SK-N-MC (cell line): ENCODE data around the gene ARMH3.

Experiments
- DNase-seq: peaks from one replicate; pipeline ENCODE4 v3.0.0-alpha.2; 2011; ENCODE audit warnings: low read depth, low spot score
- H3K27ac ChIP-seq: fragments of 200-600 bp; sonication (generic); 2 replicates; pipeline ENCODE4 v1.5.1; 2016; ENCODE audit warnings: mixed run types
- H3K36me3 ChIP-seq: fragments of 200-600 bp; sonication (generic); 2 replicates; pipeline ENCODE4 v1.6.1; 2017; ENCODE audit warnings: antibody characterized with exemption, low read length, mixed read lengths; ENCODE audit not compliant: insufficient read depth
- H3K4me3 ChIP-seq: fragments of 200-600 bp; sonication (generic); 2 replicates; pipeline ENCODE4 v1.5.1; 2016
- H3K9ac ChIP-seq: fragments of 200-600 bp; sonication (generic); 2 replicates; pipeline ENCODE4 v1.8.0; 2017; ENCODE audit warnings: mixed run types, mixed read lengths; ENCODE audit not compliant: insufficient read length
- H3K9me3 ChIP-seq: fragments of 200-600 bp; sonication (generic); 2 replicates; pipeline ENCODE4 v1.6.1; 2017; ENCODE audit warnings: low read depth, mild to moderate bottlenecking, antibody characterized with exemption, low read length, moderate library complexity, mixed read lengths
- EZH2 ChIP-seq: fragments of 200-600 bp; sonication (generic); IDR thresholded peaks from one replicate; pipeline ENCODE4 v1.6.1; 2017; ENCODE audit warnings: antibody characterized with exemption
- FOXP2 ChIP-seq: optimal IDR thresholded peaks from 2 replicates; pipeline ENCODE3; 2011; ENCODE audit warnings: mild to moderate bottlenecking, moderate library complexity; ENCODE audit not compliant: insufficient read depth; ENCODE audit errors: extremely low read length, control extremely low read depth
- POLR2AphosphoS5 ChIP-seq: IDR thresholded peaks from 2 replicates; pipeline ENCODE4 v1.6.1; 2012; ENCODE audit warnings: mild to moderate bottlenecking, low read depth, low read length, borderline replicate concordance

Gene ARMH3

GRCh38 chr10:101941871-101942270 lies 114.1 kb downstream of the ARMH3 start:
- DNase-seq: no peak
- no peaks in the 10 kb centered on the region for H3K9me3 ChIP-seq
- no peaks in the 10 kb centered on the region for H3K36me3 ChIP-seq
- TF ChIP-seq POLR2AphosphoS5 (no peak), FOXP2 (no peak), EZH2 (no peak)
- H3K9ac ChIP-seq: no peak overlapping the region
- no peak overlapping the region for H3K27ac ChIP-seq
- no peak overlapping the region for H3K4me3 ChIP-seq

- H3K9me3 ChIP-seq: no peaks in the 10 kb centered on the region
- no peak overlapping the region for H3K27ac ChIP-seq
- H3K36me3 ChIP-seq: no peaks in the 10 kb centered on the region
- no peak overlapping the region for H3K9ac ChIP-seq
- H3K4me3 ChIP-seq: no peak overlapping the region
- TF ChIP-seq EZH2 (no peak), POLR2AphosphoS5 (no peak)
- no peak for DNase-seq
Observed at GRCh38 chr10:101940916-101941315, 115.1 kb downstream of the ARMH3 start.

GRCh38 chr10:101939729-101940128 lies 116.2 kb downstream of the ARMH3 start:
- no peak for TF ChIP-seq EZH2
- TF ChIP-seq POLR2AphosphoS5: no peak
- TF ChIP-seq FOXP2: no peak
- H3K4me3 ChIP-seq: no peak overlapping the region
- no peaks in the 10 kb centered on the region for H3K9me3 ChIP-seq
- no peaks in the 10 kb centered on the region for H3K36me3 ChIP-seq
- no peak for DNase-seq
- H3K27ac ChIP-seq: no peak overlapping the region
- H3K9ac ChIP-seq: no peak overlapping the region

GRCh38 chr10:101939008-101939648 lies 116.8 kb downstream of the ARMH3 start:
- Histone ChIP-seq H3K9ac (no peak overlapping the region), H3K36me3 (no peaks in the 10 kb centered on the region), H3K9me3 (no peaks in the 10 kb centered on the region), H3K4me3 (no peak overlapping the region), H3K27ac (no peak overlapping the region)
- DNase-seq: no peak
- TF ChIP-seq POLR2AphosphoS5 (no peak), FOXP2 (no peak), EZH2 (no peak)

GRCh38 chr10:101938305-101939007 lies 117.5 kb downstream of the ARMH3 start:
- no peak for DNase-seq
- no peaks in the 10 kb centered on the region for H3K36me3 ChIP-seq
- no peak overlapping the region for H3K27ac ChIP-seq
- H3K4me3 ChIP-seq: no peak overlapping the region
- TF ChIP-seq EZH2 (no peak), POLR2AphosphoS5 (no peak), FOXP2 (no peak)
- H3K9ac ChIP-seq: no peak overlapping the region
- H3K9me3 ChIP-seq: no peaks in the 10 kb centered on the region

- DNase-seq: no peak
- no peak for TF ChIP-seq EZH2
- TF ChIP-seq POLR2AphosphoS5: no peak
- no peak for TF ChIP-seq FOXP2
- no peaks in the 10 kb centered on the region for H3K36me3 ChIP-seq
Observed at GRCh38 chr10:101935431-101935830, 120.5 kb downstream of the ARMH3 start.

GRCh38 chr10:101934686-101935305 lies 121.2 kb downstream of the ARMH3 start:
- no peak for TF ChIP-seq EZH2
- no peak overlapping the region for H3K9ac ChIP-seq
- H3K27ac ChIP-seq: no peak overlapping the region
- DNase-seq: no peak
- H3K4me3 ChIP-seq: no peak overlapping the region
- H3K9me3 ChIP-seq: no peaks in the 10 kb centered on the region
- no peaks in the 10 kb centered on the region for H3K36me3 ChIP-seq

More at GRCh38 chr10:101935431-101935830, 120.5 kb downstream of the ARMH3 start:
- Histone ChIP-seq H3K9me3 (no peaks in the 10 kb centered on the region), H3K27ac (no peak overlapping the region), H3K9ac (no peak overlapping the region), H3K4me3 (no peak overlapping the region)

GRCh38 chr10:101933976-101934375 lies 122.0 kb downstream of the ARMH3 start:
- no peak for DNase-seq
- no peak for TF ChIP-seq FOXP2
- TF ChIP-seq EZH2: no peak
- TF ChIP-seq POLR2AphosphoS5: no peak
- H3K9me3 ChIP-seq: no peaks in the 10 kb centered on the region
- no peak overlapping the region for H3K4me3 ChIP-seq
- no peaks in the 10 kb centered on the region for H3K36me3 ChIP-seq
- H3K27ac ChIP-seq: no peak overlapping the region
- no peak overlapping the region for H3K9ac ChIP-seq

GRCh38 chr10:101932183-101932582 lies 123.8 kb downstream of the ARMH3 start:
- Histone ChIP-seq H3K27ac (no peak overlapping the region), H3K36me3 (no peaks in the 10 kb centered on the region), H3K4me3 (no peak overlapping the region), H3K9me3 (no peaks in the 10 kb centered on the region), H3K9ac (no peak overlapping the region)
- TF ChIP-seq FOXP2: no peak
- no peak for DNase-seq
